K562 (cell line): Measurements from ENCODE around the gene ANAPC16. TPM values are rescaled to one million over a fixed set of nuclear protein-coding genes. Genes with fewer than 3 reads are reported as not detected.

Experiments used
- ATAC-seq: fragments of 200-7000 bp; cut with Tn5 transposase; 3 replicates; pipeline ENCODE4 v1.9.1; 2020; ENCODE audit warnings: moderate library complexity
- BruUV-seq: library from RNA; stranded (reverse); fragments of 400-500 nt; replicated peaks from 2 replicates; lab custom pipeline; 2021; lab: Mats Ljungman, UMichigan
- CTCF ChIA-PET: fragments of 300-600 bp; formaldehyde crosslinking; extraction: SDS; loops from one replicate; lab custom pipeline; 2021; ENCODE audit warnings: low intra/inter-chr PET ratio; lab: Yijun Ruan, JAX
- POLR2A ChIA-PET: fragments of 300-600, 350-650 bp; sonication (Branson Sonifier 250); formaldehyde crosslinking; extraction: SDS; loops from one replicate; lab custom pipeline; 2021; ENCODE audit warnings: antibody characterized with exemption, inconsistent platforms; lab: Yijun Ruan, JAX
- DNase-seq, 4 experiments: peaks; one replicate each; pipeline versions ENCODE4 v3.0.0 to v3.0.0-alpha.2; 2011 to 2018; ENCODE audit warnings: low spot score in 3 of 4, mixed read lengths in 3 of 4; ENCODE audit errors: extremely low read depth in 1 of 4
- FAIRE-seq: peaks from 2 replicates; lab custom pipeline; 2011; peaks lifted over from hg19 to GRCh38; lab: Jason Lieb, UNC
- H2AFZ ChIP-seq: 2 replicates; pipeline ENCODE4 v1.6.0; 2011; ENCODE audit warnings: low read depth, low read length, control low read depth, inconsistent platforms
- H3K27ac ChIP-seq: fragments of 200-600 bp; 3 replicates; pipeline ENCODE4 v1.8.0; 2011; ENCODE audit warnings: low read depth, mild to moderate bottlenecking, control low read depth, inconsistent platforms, low read length, moderate library complexity, mixed read lengths; ENCODE audit errors: extremely low read depth
- H3K27me3 ChIP-seq, 2 experiments: fragments of 300-600 bp in 1 of 2; 2 replicates in 1 of 2; 3 replicates in 1 of 2; pipeline versions ENCODE4 v1.6.0 to v1.8.0; 2011; ENCODE audit warnings: inconsistent platforms in 2 of 2, low read length in 2 of 2, mild to moderate bottlenecking in 1 of 2, mixed read lengths in 1 of 2, moderate library complexity in 1 of 2; ENCODE audit not compliant: control insufficient read depth in 2 of 2, insufficient read depth in 2 of 2
- H3K36me3 ChIP-seq: fragments of 300-600 bp; 3 replicates; pipeline ENCODE4 v1.8.0; 2011; ENCODE audit warnings: mild to moderate bottlenecking, low read length, inconsistent platforms; ENCODE audit not compliant: control insufficient read depth, insufficient read depth
- H3K4me1 ChIP-seq, 2 experiments: fragments of 200-600 bp in 1 of 2; replicated peaks in 1 of 2; 2 replicates in 1 of 2; 3 replicates in 1 of 2; pipeline versions ENCODE4 v1.5.1 to v1.8.0; 2011; ENCODE audit warnings: inconsistent platforms in 2 of 2, low read length in 2 of 2, mild to moderate bottlenecking in 1 of 2, mixed read lengths in 1 of 2, moderate library complexity in 1 of 2; ENCODE audit not compliant: control insufficient read depth in 2 of 2, insufficient read depth in 2 of 2
- H3K4me2 ChIP-seq: 2 replicates; pipeline ENCODE4 v1.6.1; 2011; ENCODE audit warnings: low read length, control low read depth, inconsistent platforms, mixed read lengths; ENCODE audit not compliant: insufficient read depth
- H3K4me3 ChIP-seq: fragments of 200-600 bp; sonication (generic), shearing (Covaris generic); 2 replicates; pipeline ENCODE4 v1.5.1; 2016; ENCODE audit warnings: control low read depth, inconsistent platforms
- H3K79me2 ChIP-seq: fragments of 200-600 bp; 3 replicates; pipeline ENCODE4 v1.8.0; 2011; ENCODE audit warnings: low read length, inconsistent platforms; ENCODE audit not compliant: control insufficient read depth, insufficient read depth
- H3K9ac ChIP-seq, 2 experiments: 2 replicates each; pipeline versions ENCODE4 v1.6.0 to v1.6.1; 2011; ENCODE audit warnings: low read depth in 2 of 2, low read length in 2 of 2, control low read depth in 1 of 2, inconsistent platforms in 1 of 2, mild to moderate bottlenecking in 1 of 2, mixed read lengths in 1 of 2; ENCODE audit not compliant: insufficient read depth in 1 of 2
- H3K9me1 ChIP-seq: one replicate; pipeline ENCODE4 v1.6.0; 2011; ENCODE audit warnings: inconsistent platforms, mild to moderate bottlenecking, low read length, moderate library complexity; ENCODE audit not compliant: control insufficient read depth, insufficient read depth
- H3K9me3 ChIP-seq: replicated peaks from 2 replicates; pipeline ENCODE4 v1.5.1; 2011; ENCODE audit warnings: low read depth, low read length, inconsistent platforms; ENCODE audit not compliant: control insufficient read depth, insufficient read depth
- H4K20me1 ChIP-seq: replicated peaks from 2 replicates; pipeline ENCODE4 v1.6.1; 2011; ENCODE audit warnings: low read length, inconsistent platforms, mixed read lengths; ENCODE audit not compliant: control insufficient read depth, insufficient read depth
- HDAC2 ChIP-seq: fragments of 450-650 bp; IDR thresholded peaks from 2 replicates; pipeline ENCODE4 v1.6.1; 2016; ENCODE audit warnings: mild to moderate bottlenecking
- SRF ChIP-seq, 2 experiments: fragments of 250-450, 450-650 bp in 1 of 2; sonication (Bioruptor Pico) in 1 of 2; sonication (generic) in 1 of 2; formaldehyde crosslinking; IDR thresholded peaks; 2 replicates each; pipeline versions ENCODE4 v1.5.0 to v1.5.1; 2020 to 2022; ENCODE audit warnings: mild to moderate bottlenecking in 1 of 2, missing genetic modification reagents in 1 of 2
- TBP ChIP-seq: optimal IDR thresholded peaks from 2 replicates; pipeline ENCODE3; 2011; ENCODE audit warnings: low read depth, low read length, improper control_type of control experiment
- U2AF1 ChIP-seq: fragments of 200-400 bp; formaldehyde crosslinking; optimal IDR thresholded peaks from 2 replicates; pipeline ENCODE3; 2017; ENCODE audit warnings: mild to moderate bottlenecking, low read depth, low read length, moderate library complexity
- ZKSCAN8 ChIP-seq: fragments of 200-800 bp; sonication (Bioruptor generic); IDR thresholded peaks from 2 replicates; pipeline ENCODE4 v1.6.1; 2016; ENCODE audit warnings: missing genetic modification characterization, missing compliant biosample characterization
- ZNF431 ChIP-seq: sonication (generic); formaldehyde crosslinking; IDR thresholded peaks from 2 replicates; pipeline ENCODE4 v1.8.0; 2022; ENCODE audit warnings: mild to moderate bottlenecking, missing genetic modification reagents
- WGBS: fragments of 100-300 bp; shearing (Covaris generic); methylation state at CpG from one replicate; pipeline ENCODE4 v1.1.6; 2016; ENCODE audit warnings: low coverage, mixed read lengths; ENCODE audit not compliant: insufficient coverage; ENCODE audit errors: missing lambda C conversion rate; 5-methylcytosine and 5-hydroxymethylcytosine counted together
- in situ Hi-C: fragments of 300-500 bp; cut with MboI; formaldehyde crosslinking; loops from 4 replicates; pipeline ENCODE4 v1.15.0; 2018; ENCODE audit warnings: inconsistent platforms, mixed read lengths
- intact Hi-C: fragments of 100-400 bp; cut with micrococcal nuclease; formaldehyde crosslinking; loops from 2 replicates; pipeline ENCODE4 v1.14.2; 2022
- polyA plus RNA-seq, 8 experiments: library from polyadenylated mRNA; depleted of rRNA in 4 of 8; stranded (reverse) in 5 of 8; unstranded in 3 of 8; fragments of >200 nt; fragmentation: Nextera tagmentation in 2 of 8; fragmentation: Illumina TruSeq in 1 of 8; extraction: Ambion mirVana in 2 of 8; extraction: Trizol in 1 of 8; gene quantifications; 2 replicates each; pipeline versions ENCODE4 v1.2.1 to v1.2.3, GENCODE V29; 2011 to 2014; ENCODE audit warnings: inconsistent platforms in 1 of 8, missing spikeins in 1 of 8
- total RNA-seq, 7 experiments: library from RNA; depleted of rRNA in 6 of 7; stranded (reverse); fragments of >200 nt in 6 of 7; fragmentation: Illumina TruSeq in 2 of 7; extraction: Trizol in 2 of 7; gene quantifications; 2 replicates each; pipeline versions ENCODE4 v1.2.1 to v1.2.3, GENCODE V29; 2011 to 2021; ENCODE audit warnings: low replicate concordance in 1 of 7
- TF ChIP-seq, protein P1 (sequence below): fragments of 450-650 bp; formaldehyde crosslinking; IDR thresholded peaks from 2 replicates; pipeline ENCODE4 v1.4.0; 2022; ENCODE audit warnings: missing genetic modification characterization
- TF ChIP-seq, protein P2 (sequence below), 2 experiments: fragments of 450-650 bp in 1 of 2; sonication (generic) in 1 of 2; formaldehyde crosslinking; conservative IDR thresholded peaks; 2 replicates each; pipeline versions ENCODE4 v1.4.0 to v1.8.1; 2020 to 2022; ENCODE audit warnings: mild to moderate bottlenecking in 1 of 2, missing genetic modification reagents in 1 of 2
- TF ChIP-seq, protein P3 (sequence below): fragments of 450-650 bp; IDR thresholded peaks from 2 replicates; pipeline ENCODE4 v1.6.1; 2016
- TF ChIP-seq, protein P4 (sequence below): fragments of 250-450 bp; sonication (Bioruptor Pico); IDR thresholded peaks from 2 replicates; pipeline ENCODE4 v1.6.1; 2021; ENCODE audit warnings: mild to moderate bottlenecking
- TF ChIP-seq, protein P5 (sequence below): fragments of 450-650 bp; IDR thresholded peaks from 2 replicates; pipeline ENCODE4 v1.7.0; 2016; ENCODE audit warnings: borderline replicate concordance
- TF ChIP-seq, protein P6 (sequence below): fragments of 250-450 bp; sonication (Bioruptor Pico); IDR thresholded peaks from 2 replicates; pipeline ENCODE4 v1.5.0; 2021

The ANAPC16 gene
- total and polyA plus RNA-seq, 9 of the 15 experiments (the other 6 are each of a cell fraction or from before 2014, with no cell fraction given), result 42.6 to 208 (median 108) TPM

DNA sequence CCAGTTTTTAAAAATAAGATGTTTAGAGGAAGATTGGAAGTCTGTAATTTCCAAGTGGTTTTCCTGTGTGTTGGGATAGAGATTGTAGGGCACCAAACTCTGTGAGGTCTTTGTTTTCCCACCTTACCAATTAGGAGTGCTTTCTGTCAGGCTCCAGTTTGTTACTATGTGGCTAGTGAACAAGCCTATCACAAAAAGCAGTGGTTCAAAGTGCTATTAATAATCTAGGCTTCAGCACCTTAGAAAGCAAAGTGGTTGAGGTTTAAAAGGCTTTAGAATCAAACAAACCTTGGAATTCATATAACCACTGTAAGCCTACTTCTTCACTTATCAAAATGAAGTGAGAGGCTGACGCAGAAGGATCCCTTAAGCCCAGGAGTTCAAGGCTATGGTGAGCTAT lies 11.1 kb upstream of the ANAPC16 start (continued):
- TF ChIP-seq, protein P1, sequence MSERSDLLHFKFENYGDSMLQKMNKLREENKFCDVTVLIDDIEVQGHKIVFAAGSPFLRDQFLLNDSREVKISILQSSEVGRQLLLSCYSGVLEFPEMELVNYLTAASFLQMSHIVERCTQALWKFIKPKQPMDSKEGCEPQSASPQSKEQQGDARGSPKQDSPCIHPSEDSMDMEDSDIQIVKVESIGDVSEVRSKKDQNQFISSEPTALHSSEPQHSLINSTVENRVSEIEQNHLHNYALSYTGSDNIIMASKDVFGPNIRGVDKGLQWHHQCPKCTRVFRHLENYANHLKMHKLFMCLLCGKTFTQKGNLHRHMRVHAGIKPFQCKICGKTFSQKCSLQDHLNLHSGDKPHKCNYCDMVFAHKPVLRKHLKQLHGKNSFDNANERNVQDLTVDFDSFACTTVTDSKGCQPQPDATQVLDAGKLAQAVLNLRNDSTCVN (CRISPR knock-in tag), result no peak
- TF ChIP-seq, protein P2, sequence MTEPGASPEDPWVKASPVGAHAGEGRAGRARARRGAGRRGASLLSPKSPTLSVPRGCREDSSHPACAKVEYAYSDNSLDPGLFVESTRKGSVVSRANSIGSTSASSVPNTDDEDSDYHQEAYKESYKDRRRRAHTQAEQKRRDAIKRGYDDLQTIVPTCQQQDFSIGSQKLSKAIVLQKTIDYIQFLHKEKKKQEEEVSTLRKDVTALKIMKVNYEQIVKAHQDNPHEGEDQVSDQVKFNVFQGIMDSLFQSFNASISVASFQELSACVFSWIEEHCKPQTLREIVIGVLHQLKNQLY (CRISPR knock-in tag; conservative IDR thresholded peaks at IDR 0.05), result no peak
- TF ChIP-seq U2AF1, result no peak
- TF ChIP-seq, protein P3, sequence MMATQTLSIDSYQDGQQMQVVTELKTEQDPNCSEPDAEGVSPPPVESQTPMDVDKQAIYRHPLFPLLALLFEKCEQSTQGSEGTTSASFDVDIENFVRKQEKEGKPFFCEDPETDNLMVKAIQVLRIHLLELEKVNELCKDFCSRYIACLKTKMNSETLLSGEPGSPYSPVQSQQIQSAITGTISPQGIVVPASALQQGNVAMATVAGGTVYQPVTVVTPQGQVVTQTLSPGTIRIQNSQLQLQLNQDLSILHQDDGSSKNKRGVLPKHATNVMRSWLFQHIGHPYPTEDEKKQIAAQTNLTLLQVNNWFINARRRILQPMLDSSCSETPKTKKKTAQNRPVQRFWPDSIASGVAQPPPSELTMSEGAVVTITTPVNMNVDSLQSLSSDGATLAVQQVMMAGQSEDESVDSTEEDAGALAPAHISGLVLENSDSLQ, result no peak

DNA sequence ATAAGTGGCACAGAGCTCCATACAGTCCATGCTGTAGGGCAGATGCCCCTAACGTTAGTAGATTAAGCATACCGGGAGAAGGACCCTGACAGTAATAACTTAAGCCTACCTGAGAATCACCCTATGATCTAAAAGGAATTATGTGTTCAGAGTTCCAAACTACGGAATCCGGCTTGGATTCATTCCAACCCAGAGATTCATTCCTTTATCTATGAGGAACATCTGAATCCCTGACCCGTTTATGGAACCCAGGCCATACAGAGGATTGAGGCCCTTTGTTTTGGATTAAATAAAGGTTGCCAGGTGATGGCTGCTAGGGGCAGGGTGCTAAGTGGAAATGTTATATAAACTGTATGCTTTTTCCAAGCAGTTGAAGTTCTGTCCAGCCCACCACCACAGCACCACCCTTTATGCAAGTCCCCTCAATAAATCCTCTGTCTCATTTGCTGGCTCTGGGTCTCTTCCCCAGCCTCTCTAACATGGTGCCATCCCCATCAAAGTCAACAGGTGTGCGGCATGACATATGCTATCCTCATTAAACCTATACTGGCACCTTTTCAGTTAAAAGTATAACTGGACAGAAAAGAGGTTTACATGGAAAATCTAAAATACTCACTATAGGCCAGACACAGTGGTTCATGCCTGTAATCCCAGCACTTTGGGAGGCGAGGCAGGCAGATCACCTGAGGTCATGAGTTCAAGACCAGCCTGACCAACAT lies 9.1 kb upstream of the ANAPC16 start:
- intact Hi-C loops (no loop called here), in situ Hi-C loops (no loop called here)
- Histone ChIP-seq H3K36me3 (peaks cover 45% of the 10 kb centered on the region; the same call in 2 of the 3 replicates), H3K9ac (no peak overlapping the region), H3K4me1 (no peaks in the 10 kb centered on the region), H3K79me2 (no peaks in the 10 kb centered on the region), H2AFZ (no peak overlapping the region), H4K20me1 (no peaks in the 10 kb centered on the region), H3K27me3 (no peaks in the 10 kb centered on the region), H3K9me3 (no peaks in the 10 kb centered on the region), H3K9me1 (no peaks in the 10 kb centered on the region), H3K27ac (no peak overlapping the region), H3K4me2 (no peak overlapping the region), H3K4me3 (no peak overlapping the region)
- FAIRE-seq (no peak), ATAC-seq (no peak), DNase-seq (peak in 1 of 4 experiments; percentile 24)
- WGBS, result 76% methylated on average over 7 of the region's 7 CpGs
- CTCF ChIA-PET, result no interaction called here
- no TSS peak for BruUV-seq
- POLR2A ChIA-PET, result no interaction called here
- no peak for TF ChIP-seq ZNF431 (CRISPR knock-in tag)
- TF ChIP-seq SRF (CRISPR knock-in tag; IDR thresholded peaks at IDR 0.05), result no peak
- no peak for TF ChIP-seq HDAC2
- TF ChIP-seq, protein P4, sequence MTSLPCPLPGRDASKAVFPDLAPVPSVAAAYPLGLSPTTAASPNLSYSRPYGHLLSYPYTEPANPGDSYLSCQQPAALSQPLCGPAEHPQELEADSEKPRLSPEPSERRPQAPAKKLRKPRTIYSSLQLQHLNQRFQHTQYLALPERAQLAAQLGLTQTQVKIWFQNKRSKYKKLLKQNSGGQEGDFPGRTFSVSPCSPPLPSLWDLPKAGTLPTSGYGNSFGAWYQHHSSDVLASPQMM (CRISPR knock-in tag), result no peak
- TF ChIP-seq ZKSCAN8 (CRISPR knock-in tag), result no peak
- TF ChIP-seq, protein P5, sequence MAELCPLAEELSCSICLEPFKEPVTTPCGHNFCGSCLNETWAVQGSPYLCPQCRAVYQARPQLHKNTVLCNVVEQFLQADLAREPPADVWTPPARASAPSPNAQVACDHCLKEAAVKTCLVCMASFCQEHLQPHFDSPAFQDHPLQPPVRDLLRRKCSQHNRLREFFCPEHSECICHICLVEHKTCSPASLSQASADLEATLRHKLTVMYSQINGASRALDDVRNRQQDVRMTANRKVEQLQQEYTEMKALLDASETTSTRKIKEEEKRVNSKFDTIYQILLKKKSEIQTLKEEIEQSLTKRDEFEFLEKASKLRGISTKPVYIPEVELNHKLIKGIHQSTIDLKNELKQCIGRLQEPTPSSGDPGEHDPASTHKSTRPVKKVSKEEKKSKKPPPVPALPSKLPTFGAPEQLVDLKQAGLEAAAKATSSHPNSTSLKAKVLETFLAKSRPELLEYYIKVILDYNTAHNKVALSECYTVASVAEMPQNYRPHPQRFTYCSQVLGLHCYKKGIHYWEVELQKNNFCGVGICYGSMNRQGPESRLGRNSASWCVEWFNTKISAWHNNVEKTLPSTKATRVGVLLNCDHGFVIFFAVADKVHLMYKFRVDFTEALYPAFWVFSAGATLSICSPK, result no peak
- TF ChIP-seq TBP, result no peak
- TF ChIP-seq, protein P6, sequence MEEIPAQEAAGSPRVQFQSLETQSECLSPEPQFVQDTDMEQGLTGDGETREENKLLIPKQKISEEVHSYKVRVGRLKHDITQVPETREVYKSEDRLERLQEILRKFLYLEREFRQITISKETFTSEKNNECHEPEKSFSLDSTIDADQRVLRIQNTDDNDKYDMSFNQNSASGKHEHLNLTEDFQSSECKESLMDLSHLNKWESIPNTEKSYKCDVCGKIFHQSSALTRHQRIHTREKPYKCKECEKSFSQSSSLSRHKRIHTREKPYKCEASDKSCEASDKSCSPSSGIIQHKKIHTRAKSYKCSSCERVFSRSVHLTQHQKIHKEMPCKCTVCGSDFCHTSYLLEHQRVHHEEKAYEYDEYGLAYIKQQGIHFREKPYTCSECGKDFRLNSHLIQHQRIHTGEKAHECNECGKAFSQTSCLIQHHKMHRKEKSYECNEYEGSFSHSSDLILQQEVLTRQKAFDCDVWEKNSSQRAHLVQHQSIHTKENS (CRISPR knock-in tag), result no peak
